K562 (cell line): ENCODE data around the gene CEP250. TPM values are rescaled to one million over a fixed set of nuclear protein-coding genes. Genes with fewer than 3 reads are reported as not detected.

Experiments
- CBFB ChIP-seq: sonication (generic); formaldehyde crosslinking; IDR thresholded peaks from 2 replicates; pipeline ENCODE4 v1.4.0; 2020; ENCODE audit warnings: mild to moderate bottlenecking, missing genetic modification reagents
- CREB1 ChIP-seq, 2 experiments: sonication (generic) in 1 of 2; formaldehyde crosslinking in 1 of 2; IDR thresholded peaks; 2 replicates each; pipeline versions ENCODE4 v1.6.1 to v1.8.0; 2012 to 2022; ENCODE audit warnings: inconsistent platforms in 1 of 2, mild to moderate bottlenecking in 1 of 2, missing genetic modification reagents in 1 of 2, moderate library complexity in 1 of 2
- ETV1 ChIP-seq: fragments of 450-650 bp; conservative IDR thresholded peaks from 2 replicates; pipeline ENCODE4 v1.6.1; 2016; ENCODE audit warnings: missing genetic modification characterization, control low read depth, low read depth, missing compliant biosample characterization
- GTF2A2 ChIP-seq: IDR thresholded peaks from 2 replicates; pipeline ENCODE4 v1.6.1; 2016; ENCODE audit warnings: mild to moderate bottlenecking, missing genetic modification characterization, missing compliant biosample characterization
- GTF3C2 ChIP-seq: IDR thresholded peaks from 3 replicates; pipeline ENCODE4 v1.6.1; 2011; ENCODE audit warnings: borderline replicate concordance, mild to moderate bottlenecking, moderate library complexity; ENCODE audit not compliant: insufficient read length; ENCODE audit errors: extremely low read depth
- HES1 ChIP-seq: fragments of 450-650 bp; IDR thresholded peaks from 2 replicates; pipeline ENCODE4 v1.6.1; 2016; ENCODE audit warnings: low read depth, mild to moderate bottlenecking, moderate library complexity
- HEY1 ChIP-seq: fragments of 250-450 bp; sonication (Bioruptor Pico); IDR thresholded peaks from 2 replicates; pipeline ENCODE4 v1.5.0; 2020; ENCODE audit warnings: mild to moderate bottlenecking, moderate library complexity, borderline replicate concordance
- JUND ChIP-seq, 2 experiments: IDR thresholded peaks; 2 replicates in 1 of 2; 3 replicates in 1 of 2; pipeline ENCODE4 v1.6.1; 2011; ENCODE audit warnings: borderline replicate concordance in 2 of 2, low read depth in 2 of 2, low read length in 2 of 2, improper control_type of control experiment in 1 of 2, missing biosample characterization in 1 of 2, missing genetic modification characterization in 1 of 2, missing genetic modification reagents in 1 of 2
- PTTG1 ChIP-seq: fragments of 450-650 bp; IDR thresholded peaks from 2 replicates; pipeline ENCODE4 v1.6.1; 2016; ENCODE audit warnings: low read depth, mild to moderate bottlenecking, missing genetic modification characterization, missing compliant biosample characterization
- RAD51 ChIP-seq: fragments of 450-650 bp; IDR thresholded peaks from 2 replicates; pipeline ENCODE4 v1.7.1; 2016; ENCODE audit warnings: low read depth, mild to moderate bottlenecking, borderline replicate concordance
- RNF219 ChIP-seq: fragments of 250-450 bp; sonication (Bioruptor Pico); IDR thresholded peaks from 2 replicates; pipeline ENCODE4 v1.5.0; 2022; ENCODE audit warnings: mild to moderate bottlenecking
- SMAD3 ChIP-seq: fragments of 450-650 bp; formaldehyde crosslinking; conservative IDR thresholded peaks from 2 replicates; pipeline ENCODE4 v1.4.0; 2020; ENCODE audit warnings: mild to moderate bottlenecking
- SMARCB1 ChIP-seq: IDR thresholded peaks from 2 replicates; pipeline ENCODE4 v1.6.1; 2011; ENCODE audit warnings: improper control_type of control experiment, low read depth; ENCODE audit not compliant: insufficient read length
- SNIP1 ChIP-seq: fragments of 450-650 bp; IDR thresholded peaks from 2 replicates; pipeline ENCODE4 v1.7.1; 2017; ENCODE audit warnings: low read depth, mild to moderate bottlenecking
- TRIM28 ChIP-seq: fragments of 450-650 bp; IDR thresholded peaks from 2 replicates; pipeline ENCODE4 v1.6.1; 2017
- ZBTB12 ChIP-seq: fragments of 250-450 bp; sonication (Bioruptor Pico); IDR thresholded peaks from 2 replicates; pipeline ENCODE4 v1.4.0; 2020
- ZNF282 ChIP-seq: sonication (generic); formaldehyde crosslinking; IDR thresholded peaks from 2 replicates; pipeline ENCODE4 v1.8.1; 2023; ENCODE audit warnings: missing genetic modification reagents
- polyA plus RNA-seq, 8 experiments: library from polyadenylated mRNA; depleted of rRNA in 4 of 8; stranded (reverse) in 5 of 8; unstranded in 3 of 8; fragments of >200 nt; fragmentation: Nextera tagmentation in 2 of 8; fragmentation: Illumina TruSeq in 1 of 8; extraction: Ambion mirVana in 2 of 8; extraction: Trizol in 1 of 8; gene quantifications; 2 replicates each; pipeline versions ENCODE4 v1.2.1 to v1.2.3, GENCODE V29; 2011 to 2014; ENCODE audit warnings: inconsistent platforms in 1 of 8, missing spikeins in 1 of 8
- total RNA-seq, 7 experiments: library from RNA; depleted of rRNA in 6 of 7; stranded (reverse); fragments of >200 nt in 6 of 7; fragmentation: Illumina TruSeq in 2 of 7; extraction: Trizol in 2 of 7; gene quantifications; 2 replicates each; pipeline versions ENCODE4 v1.2.1 to v1.2.3, GENCODE V29; 2011 to 2021; ENCODE audit warnings: low replicate concordance in 1 of 7

Gene CEP250
- total and polyA plus RNA-seq, 9 of the 15 experiments (the other 6 are each of a cell fraction or from before 2014, with no cell fraction given) = 2.5 to 41.9 (median 20.5) TPM

GRCh38 chr20:35541783-35542662 lies 86.6 kb downstream of the CEP250 start, which contains the start of gene ERGIC3 (continued):
- TF ChIP-seq SNIP1 = no peak
- no peak for TF ChIP-seq HEY1
- 0 out of 2 replicates have a peak, but pooled peaks have one; percentile 22 for TF ChIP-seq TRIM28
- peak; percentile 2; the same call in 1 of the 2 replicates for TF ChIP-seq JUND (IDR thresholded peaks at IDR 0.05; ENCODE audit: borderline replicate concordance, low read depth, low read length)
- no peak; the same call in 2 of the 3 replicates for TF ChIP-seq JUND (tag; IDR thresholded peaks at IDR 0.05; ENCODE audit: borderline replicate concordance, low read depth, low read length)
- TF ChIP-seq ETV1 (tag) = peak; percentile 63
- TF ChIP-seq PTTG1 (tag) = no peak
- no peak for TF ChIP-seq RNF219 (CRISPR knock-in tag)
- no peak for TF ChIP-seq HES1
- no peak for TF ChIP-seq RAD51
- no peak for TF ChIP-seq GTF3C2
- no peak for TF ChIP-seq ZBTB12 (CRISPR knock-in tag)
- TF ChIP-seq SMAD3 = no peak
- peak; percentile 58; the same call in 1 of the 2 replicates for TF ChIP-seq CREB1 (IDR thresholded peaks at IDR 0.05)
- TF ChIP-seq CREB1 (CRISPR knock-in tag; IDR thresholded peaks at IDR 0.05) = 0 out of 2 replicates have a peak, but pooled peaks have one; percentile 14
- no peak for TF ChIP-seq GTF2A2 (tag)
- no peak for TF ChIP-seq CBFB
- TF ChIP-seq SMARCB1 = no peak
- TF ChIP-seq ZNF282 (CRISPR knock-in tag) = no peak
